Nephron progenitor cell (in vitro differentiated cells): ENCODE measurements around the gene CCDC38.

Experiments used
- DNase-seq: peaks from one replicate; pipeline ENCODE4 v3.0.0; 2021
- H3K27ac Mint-ChIP-seq: 2 replicates; pipeline ENCODE4 v1.8.0; 2021; ENCODE audit warnings: mild to moderate bottlenecking, moderate library complexity, mixed read lengths
- H3K27me3 Mint-ChIP-seq: 2 replicates; pipeline ENCODE4 v1.8.0; 2021; ENCODE audit warnings: mild to moderate bottlenecking, low read depth, mixed read lengths; ENCODE audit not compliant: poor library complexity
- H3K36me3 Mint-ChIP-seq: 2 replicates; pipeline ENCODE4 v1.8.0; 2021; ENCODE audit warnings: low read depth, mixed read lengths
- H3K4me1 Mint-ChIP-seq: 2 replicates; pipeline ENCODE4 v1.8.0; 2021; ENCODE audit warnings: mixed read lengths
- H3K4me3 Mint-ChIP-seq: 2 replicates; pipeline ENCODE4 v1.8.0; 2021; ENCODE audit warnings: mild to moderate bottlenecking, moderate library complexity, mixed read lengths
- H3K9me3 Mint-ChIP-seq: 2 replicates; pipeline ENCODE4 v1.8.0; 2021; ENCODE audit warnings: mild to moderate bottlenecking, moderate library complexity, mixed read lengths
- CTCF ChIP-seq: fragments of 200-600 bp; sonication (generic); IDR thresholded peaks from 2 replicates; pipeline ENCODE4 v1.5.0; 2021; ENCODE audit warnings: antibody characterized with exemption

The CCDC38 gene

GRCh38 chr12:95942524-95943329, at the start of gene CCDC38:
Gene CCDC38, minus strand, starts transcription at chr12:95942614. Its CDS starts 6,105 bp downstream, at chr12:95936509.
- DNase-seq, result peak; percentile 65
- TF ChIP-seq CTCF, result no peak
- Mint-ChIP-seq H3K9me3 (peaks cover 8% of the 10 kb centered on the region), H3K27ac (peak within 1 kb of the TSS; percentile 8), H3K4me1 (peaks cover 16% of the 10 kb centered on the region), H3K27me3 (peaks cover 24% of the 10 kb centered on the region), H3K36me3 (no peaks in the 10 kb centered on the region), H3K4me3 (peak within 1 kb of the TSS; percentile 94)

- DNase-seq, result no peak
- Mint-ChIP-seq H3K36me3 (no peaks in the 10 kb centered on the region), H3K27ac (no peak overlapping the region), H3K4me1 (no peaks in the 10 kb centered on the region), H3K9me3 (no peaks in the 10 kb centered on the region), H3K27me3 (peaks cover 12% of the 10 kb centered on the region), H3K4me3 (no peak overlapping the region)
- TF ChIP-seq CTCF, result no peak
These were observed 47.7 kb upstream of the CCDC38 start for GRCh38 chr12:95990136-95990535.

- no peak overlapping the region for H3K27ac Mint-ChIP-seq
- no peak for DNase-seq
- H3K9me3 Mint-ChIP-seq, result no peaks in the 10 kb centered on the region
- H3K27me3 Mint-ChIP-seq, result peaks cover 12% of the 10 kb centered on the region
- H3K36me3 Mint-ChIP-seq, result no peaks in the 10 kb centered on the region
- H3K4me1 Mint-ChIP-seq, result no peaks in the 10 kb centered on the region
- H3K4me3 Mint-ChIP-seq, result no peak overlapping the region
- TF ChIP-seq CTCF, result no peak
These were observed 47.2 kb upstream of the CCDC38 start for GRCh38 chr12:95989504-95990123.

GRCh38 chr12:95988506-95989275, 46.3 kb upstream of the CCDC38 start:
- Mint-ChIP-seq H3K9me3 (no peaks in the 10 kb centered on the region), H3K4me1 (no peaks in the 10 kb centered on the region), H3K27ac (no peak overlapping the region), H3K36me3 (no peaks in the 10 kb centered on the region), H3K4me3 (no peak overlapping the region), H3K27me3 (peaks cover 12% of the 10 kb centered on the region)
- TF ChIP-seq CTCF, result no peak
- no peak for DNase-seq

- no peak for TF ChIP-seq CTCF
- DNase-seq, result no peak
- no peaks in the 10 kb centered on the region for H3K9me3 Mint-ChIP-seq
- H3K4me3 Mint-ChIP-seq, result no peak overlapping the region
- no peak overlapping the region for H3K27ac Mint-ChIP-seq
- H3K36me3 Mint-ChIP-seq, result no peaks in the 10 kb centered on the region
- H3K27me3 Mint-ChIP-seq, result peaks cover 13% of the 10 kb centered on the region
- no peaks in the 10 kb centered on the region for H3K4me1 Mint-ChIP-seq
These were observed 44.5 kb upstream of the CCDC38 start for GRCh38 chr12:95986635-95987570.
